ENCODE data around the gene GNAS-AS1.

GNAS-AS1 gene

GRCh38 chr20:58828136-58828535, 22.6 kb downstream of the GNAS-AS1 start:
- H3K9me3 ChIP-seq (ENCODE audit: severe bottlenecking), result no peaks in the 10 kb centered on the region
- H3K27me3 ChIP-seq (ENCODE audit: insufficient read depth, low read depth, severe bottlenecking), result peaks cover 24% of the 10 kb centered on the region
- TF ChIP-seq, protein P1, sequence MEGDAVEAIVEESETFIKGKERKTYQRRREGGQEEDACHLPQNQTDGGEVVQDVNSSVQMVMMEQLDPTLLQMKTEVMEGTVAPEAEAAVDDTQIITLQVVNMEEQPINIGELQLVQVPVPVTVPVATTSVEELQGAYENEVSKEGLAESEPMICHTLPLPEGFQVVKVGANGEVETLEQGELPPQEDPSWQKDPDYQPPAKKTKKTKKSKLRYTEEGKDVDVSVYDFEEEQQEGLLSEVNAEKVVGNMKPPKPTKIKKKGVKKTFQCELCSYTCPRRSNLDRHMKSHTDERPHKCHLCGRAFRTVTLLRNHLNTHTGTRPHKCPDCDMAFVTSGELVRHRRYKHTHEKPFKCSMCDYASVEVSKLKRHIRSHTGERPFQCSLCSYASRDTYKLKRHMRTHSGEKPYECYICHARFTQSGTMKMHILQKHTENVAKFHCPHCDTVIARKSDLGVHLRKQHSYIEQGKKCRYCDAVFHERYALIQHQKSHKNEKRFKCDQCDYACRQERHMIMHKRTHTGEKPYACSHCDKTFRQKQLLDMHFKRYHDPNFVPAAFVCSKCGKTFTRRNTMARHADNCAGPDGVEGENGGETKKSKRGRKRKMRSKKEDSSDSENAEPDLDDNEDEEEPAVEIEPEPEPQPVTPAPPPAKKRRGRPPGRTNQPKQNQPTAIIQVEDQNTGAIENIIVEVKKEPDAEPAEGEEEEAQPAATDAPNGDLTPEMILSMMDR (IDR thresholded peaks at IDR 0.05; ENCODE audit: low read depth, low read length), result no peak
- no peak for DNase-seq
- H3K27ac ChIP-seq, result no peak overlapping the region
- H3K36me3 ChIP-seq, result no peaks in the 10 kb centered on the region
- no peak overlapping the region for H3K4me3 ChIP-seq (ENCODE audit: low read depth, low read length)

GRCh38 chr20:58826271-58826670, 24.4 kb downstream of the GNAS-AS1 start:
- Histone ChIP-seq H3K36me3 (no peaks in the 10 kb centered on the region), H3K27me3 (ENCODE audit: insufficient read depth, low read depth, severe bottlenecking) (peaks cover 24% of the 10 kb centered on the region), H3K4me3 (ENCODE audit: low read depth, low read length) (no peak overlapping the region), H3K9me3 (ENCODE audit: severe bottlenecking) (no peaks in the 10 kb centered on the region), H3K27ac (no peak overlapping the region)
- no peak for DNase-seq
- TF ChIP-seq, protein P1 (IDR thresholded peaks at IDR 0.05; ENCODE audit: low read depth, low read length), result no peak

GRCh38 chr20:58825450-58825849, 25.3 kb downstream of the GNAS-AS1 start:
- H3K4me3 ChIP-seq (ENCODE audit: low read depth, low read length), result no peak overlapping the region
- TF ChIP-seq, protein P1 (IDR thresholded peaks at IDR 0.05; ENCODE audit: low read depth, low read length), result no peak
- no peak overlapping the region for H3K27ac ChIP-seq
- H3K27me3 ChIP-seq (ENCODE audit: insufficient read depth, low read depth, severe bottlenecking), result peaks cover 27% of the 10 kb centered on the region
- H3K36me3 ChIP-seq, result no peaks in the 10 kb centered on the region
- no peaks in the 10 kb centered on the region for H3K9me3 ChIP-seq (ENCODE audit: severe bottlenecking)
- no peak for DNase-seq

GRCh38 chr20:58824843-58825242, 25.9 kb downstream of the GNAS-AS1 start:
- DNase-seq, result no peak
- Histone ChIP-seq H3K27ac (no peak overlapping the region), H3K4me3 (ENCODE audit: low read depth, low read length) (no peak overlapping the region), H3K9me3 (ENCODE audit: severe bottlenecking) (no peaks in the 10 kb centered on the region), H3K27me3 (ENCODE audit: insufficient read depth, low read depth, severe bottlenecking) (peaks cover 27% of the 10 kb centered on the region), H3K36me3 (no peaks in the 10 kb centered on the region)
- TF ChIP-seq, protein P1 (IDR thresholded peaks at IDR 0.05; ENCODE audit: low read depth, low read length), result no peak

DNA sequence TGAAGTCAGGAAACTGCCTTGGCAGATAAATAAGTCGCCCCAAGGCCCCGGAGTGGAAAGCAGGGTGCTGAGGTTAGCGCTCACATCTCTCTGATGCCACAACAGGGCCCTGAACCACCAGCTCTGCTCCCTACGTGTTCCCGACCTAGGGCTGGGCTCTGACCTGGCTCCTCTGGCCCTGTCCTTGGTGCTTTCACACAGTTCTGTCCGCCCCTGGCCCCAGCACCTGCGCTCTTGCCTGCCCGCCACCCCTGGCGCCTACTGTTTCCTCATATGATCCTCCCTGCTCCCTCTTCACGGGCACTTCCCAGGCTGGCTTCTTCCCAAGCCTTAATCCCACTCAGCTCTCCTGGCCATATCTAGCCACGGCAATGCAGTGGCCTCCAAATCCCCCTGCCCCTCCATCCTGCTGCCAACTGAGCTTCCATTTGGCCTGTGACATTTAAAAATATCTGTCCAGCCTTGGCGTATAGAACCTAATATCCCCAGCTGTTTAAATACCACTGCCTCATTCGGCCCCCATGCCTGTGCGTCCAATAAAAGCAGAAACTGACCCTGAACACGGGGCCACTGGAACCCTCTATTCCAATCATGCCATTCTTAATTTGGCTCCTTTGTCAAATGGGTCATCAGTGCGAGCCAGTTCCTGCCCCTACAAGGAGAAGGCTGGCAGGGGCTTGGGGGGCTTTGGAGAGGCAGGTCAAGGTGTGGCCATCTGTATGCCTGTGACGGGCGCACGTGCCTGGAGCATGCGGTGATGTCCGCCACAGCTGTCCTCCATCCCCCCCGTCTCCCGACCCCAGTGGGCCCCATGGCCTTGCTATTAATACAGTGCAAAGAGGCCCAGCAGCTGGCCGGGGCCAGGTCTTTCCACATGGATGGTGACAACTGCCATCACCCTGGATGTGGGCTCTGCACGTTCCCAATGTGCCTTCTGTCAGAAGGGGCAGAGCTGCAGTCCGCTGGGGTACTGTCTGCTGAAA, 27.7 kb downstream of the GNAS-AS1 start:
- Histone ChIP-seq H3K27ac (no peak overlapping the region), H3K36me3 (no peaks in the 10 kb centered on the region), H3K9me3 (ENCODE audit: severe bottlenecking) (no peaks in the 10 kb centered on the region), H3K27me3 (ENCODE audit: insufficient read depth, low read depth, severe bottlenecking) (peaks cover 33% of the 10 kb centered on the region), H3K4me3 (ENCODE audit: low read depth, low read length) (no peak overlapping the region)
- TF ChIP-seq, protein P1 (IDR thresholded peaks at IDR 0.05; ENCODE audit: low read depth, low read length), result no peak
- DNase-seq, result no peak

Data from WERI-Rb-1 (cell line).